Inflammatory macrophage (primary cell): Measurements from ENCODE around the gene CNR1.
"Not testable (repeated sequence)": the region's sequence is repeated elsewhere in the genome, so short reads cannot be mapped to it uniquely, and the experiment has no call there.

ENCODE experiments used
- DNase-seq, 2 donors: peaks; one replicate each; pipeline ENCODE4 v3.0.0-alpha.2; 2020 to 2022
- total RNA-seq, 18 experiments: gene quantifications; one replicate each; lab custom pipeline; 2026; ENCODE audit warnings: mixed read lengths in 6 of 18, inconsistent platforms in 2 of 18; lab: John Stamatoyannopoulos, UW

CNR1 gene
- total RNA-seq, result 0 to 0.28 (median 0.07) reads per million in 18 experiments

GRCh38 chr6:88165844-88166492, at the start of gene CNR1:
Gene CNR1 (minus strand): TSS chr6:88166347. CDS start chr6:88145274, 21,073 bp downstream.
- DNase-seq, result no peak

DNA sequence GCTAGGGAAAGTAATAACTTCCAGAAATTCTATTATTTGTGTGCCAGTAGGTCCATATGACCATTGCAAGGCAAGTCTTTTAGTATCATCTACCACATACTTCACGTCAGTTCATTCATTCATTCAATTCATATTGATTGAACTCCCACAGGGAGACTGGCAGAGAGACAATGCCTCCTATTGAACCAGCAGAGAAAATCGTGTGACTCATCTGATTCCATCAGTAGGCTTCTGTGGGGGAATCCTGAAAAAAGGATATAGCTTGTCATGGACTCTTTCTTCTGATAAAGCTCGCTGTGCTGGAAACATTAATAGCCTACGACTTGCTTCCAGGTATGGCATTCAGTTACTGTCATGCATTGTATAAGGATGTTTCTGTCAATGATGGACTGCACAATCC, 45.3 kb upstream of the CNR1 start:
- DNase-seq, result no peak

DNA sequence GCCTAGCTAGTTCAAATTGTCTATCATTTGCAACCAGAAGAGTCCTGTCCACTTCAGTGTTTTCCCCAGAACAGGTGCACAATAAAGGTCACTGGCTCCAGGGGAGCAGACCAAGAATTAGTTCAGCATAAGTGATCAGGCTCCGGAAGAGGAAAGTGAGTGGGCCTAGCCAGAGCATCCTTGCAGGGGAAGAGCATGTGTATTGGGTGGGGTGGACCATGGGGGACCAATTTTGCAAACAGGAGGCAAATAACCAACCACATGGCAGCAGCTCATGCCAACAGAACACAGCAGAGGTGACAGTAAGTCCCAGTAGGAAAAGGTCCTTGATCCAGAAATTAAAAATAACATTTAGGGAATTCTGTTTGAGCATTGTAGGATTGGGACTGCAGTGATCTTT, 43.2 kb upstream of the CNR1 start:
- DNase-seq, result no peak

DNA sequence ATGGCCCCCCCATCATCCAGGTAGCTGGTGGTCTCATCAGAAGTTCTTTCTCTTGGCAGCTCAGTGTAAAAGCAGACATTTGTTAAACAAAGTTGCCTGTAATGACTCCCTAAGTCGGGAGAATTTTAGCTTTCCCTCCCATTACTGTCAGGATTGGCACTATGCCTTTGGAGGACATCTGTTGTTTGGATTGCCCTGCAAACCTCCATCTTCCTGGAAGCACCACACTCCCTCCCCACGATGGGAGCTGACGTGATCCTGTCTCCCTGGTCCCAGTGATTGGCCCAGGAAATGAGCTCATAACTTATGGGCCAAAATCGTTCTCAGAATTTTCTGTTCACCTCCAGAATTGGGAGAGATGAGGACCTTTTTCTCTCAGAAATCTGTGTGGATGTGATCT, 42.6 kb upstream of the CNR1 start:
- DNase-seq, result no peak

GRCh38 chr6:88201734-88202133, 35.6 kb upstream of the CNR1 start:
- DNase-seq, result not testable (repeated sequence)

- DNase-seq, result no peak
Observed at GRCh38 chr6:88184921-88185320, 18.8 kb upstream of the CNR1 start.

- no peak for DNase-seq
Observed at GRCh38 chr6:88183471-88183870, 17.3 kb upstream of the CNR1 start.

- no peak for DNase-seq
Observed at GRCh38 chr6:88179692-88180091, 13.5 kb upstream of the CNR1 start.

DNA sequence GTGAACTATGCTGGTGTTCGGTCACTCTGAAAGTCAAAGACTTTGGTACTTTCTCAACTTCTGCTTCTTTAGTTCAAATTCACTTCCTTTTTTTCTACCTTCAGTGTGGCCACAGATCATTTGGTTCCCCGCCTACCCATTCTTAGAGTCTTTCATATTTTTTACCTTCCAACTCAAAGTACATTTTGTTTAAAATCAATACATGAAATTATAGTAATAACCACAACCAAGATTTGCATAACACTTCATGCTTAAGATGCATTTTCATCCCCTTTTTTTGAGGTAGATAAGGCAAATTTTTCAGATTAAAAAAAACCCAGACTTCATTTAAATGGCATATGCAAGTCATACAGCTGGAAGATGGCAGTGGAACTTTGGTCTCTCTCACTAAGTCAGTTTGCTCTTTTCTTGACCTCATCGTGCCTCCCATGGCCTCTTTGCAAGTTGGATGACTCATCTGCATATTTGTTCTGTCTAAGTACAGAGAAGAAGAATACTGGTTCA, 11.9 kb upstream of the CNR1 start:
- peak; percentile 16 to 22 for DNase-seq

- DNase-seq, result no peak
Observed at GRCh38 chr6:88174906-88175305, 8.8 kb upstream of the CNR1 start.

DNA sequence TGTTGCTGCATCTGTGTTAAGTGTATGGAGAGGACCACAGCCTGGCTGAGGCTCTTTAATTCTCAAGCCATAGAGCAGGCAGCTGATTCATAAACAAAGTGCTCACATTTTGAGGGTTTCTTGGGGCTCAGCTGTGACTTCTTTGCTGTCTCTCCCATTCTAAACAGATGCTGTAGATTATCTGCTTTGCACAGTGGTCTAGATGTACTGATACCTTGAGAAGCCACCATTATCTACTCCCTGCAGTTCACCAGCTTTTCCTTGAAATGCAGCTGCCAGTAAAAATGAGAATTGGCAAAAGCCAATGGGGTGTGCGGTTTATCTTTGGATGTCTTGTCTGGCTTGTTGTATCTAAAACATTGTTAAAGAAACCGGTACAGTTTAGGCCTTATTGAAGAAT, 5.2 kb upstream of the CNR1 start:
- DNase-seq, result no peak

DNA sequence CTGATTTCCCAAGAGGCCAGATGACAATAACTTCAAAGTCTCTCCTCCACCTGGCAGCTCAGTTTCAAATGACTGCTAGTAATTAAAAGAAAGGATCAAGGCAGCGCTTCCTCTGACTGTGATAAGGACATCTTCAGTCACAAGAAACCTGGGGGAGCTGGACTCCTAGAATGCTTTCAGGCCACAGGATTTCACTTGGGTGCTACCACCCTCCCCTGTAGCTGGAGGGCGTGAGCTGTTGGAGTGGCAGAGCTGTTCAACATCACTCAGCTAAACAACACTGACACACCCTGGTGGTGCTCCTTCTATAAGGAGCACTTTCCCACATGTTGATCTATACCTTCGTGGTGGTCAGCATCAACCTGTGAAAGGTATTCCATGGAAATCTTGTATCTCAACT, 2.2 kb upstream of the CNR1 start:
- DNase-seq, result no peak

DNA sequence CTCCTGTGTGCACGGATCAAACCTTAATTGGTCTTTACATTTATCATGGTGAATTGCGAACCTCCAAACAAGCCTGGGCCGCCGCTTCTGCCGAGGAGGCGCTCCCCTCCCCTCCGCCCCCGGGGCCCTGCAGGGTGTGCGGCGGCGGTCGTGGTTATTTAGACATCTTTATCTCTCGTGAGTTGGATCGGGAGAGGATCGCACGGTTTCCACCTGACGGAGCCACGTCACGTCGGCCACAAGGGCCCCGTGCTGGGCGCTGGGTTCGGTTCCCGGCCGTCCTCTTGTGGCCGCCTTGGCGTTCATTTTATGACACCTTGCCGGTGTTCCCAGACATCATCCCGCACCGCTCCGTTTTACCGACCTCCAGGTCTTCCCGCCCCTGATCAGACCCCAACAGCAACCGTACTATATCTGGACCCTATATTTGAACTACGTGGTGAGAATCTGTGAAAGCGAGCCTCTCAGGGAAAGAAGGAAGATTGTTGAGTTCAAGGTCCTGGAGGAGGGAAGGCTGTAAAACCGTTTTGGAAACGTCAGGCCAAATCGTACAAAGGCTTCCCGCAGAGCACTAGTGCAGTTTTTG, 1.3 kb upstream of the CNR1 start:
- no peak for DNase-seq

GRCh38 chr6:88166493-88167351, 575 bp upstream of the CNR1 start:
- peak in 1 of 2 donors; percentile 18 for DNase-seq

GRCh38 chr6:88165087-88165843, 882 bp downstream of the CNR1 start:
- DNase-seq, result no peak

- DNase-seq, result no peak
Observed at GRCh38 chr6:88164061-88164460, 2.1 kb downstream of the CNR1 start.

- DNase-seq, result no peak
Observed at GRCh38 chr6:88163616-88164015, 2.5 kb downstream of the CNR1 start.

DNA sequence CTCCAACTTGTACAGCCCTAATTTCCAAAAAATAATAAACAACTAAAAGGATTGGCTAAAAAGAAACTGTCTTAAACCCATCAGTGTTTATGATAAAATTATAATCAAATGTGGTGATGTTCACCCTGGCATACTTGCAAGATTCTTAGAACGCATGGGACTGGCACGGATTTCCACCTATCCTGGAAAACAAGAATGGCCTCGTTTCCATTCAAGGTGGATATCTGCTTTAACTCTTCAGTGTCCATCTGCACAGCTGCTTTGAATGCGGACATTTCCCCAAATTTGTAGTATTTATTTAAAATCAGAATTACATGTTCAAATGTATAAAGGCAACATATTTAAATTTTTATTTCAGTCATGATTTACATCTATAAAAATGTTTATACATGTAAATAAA, 4.2 kb downstream of the CNR1 start:
- no peak for DNase-seq

- DNase-seq, result no peak
Observed at GRCh38 chr6:88157106-88157505, 9.0 kb downstream of the CNR1 start.

GRCh38 chr6:88145298-88145963, 20.7 kb downstream of the CNR1 start:
- DNase-seq, result no peak

GRCh38 chr6:88144637-88145297, 21.4 kb downstream of the CNR1 start:
- no peak for DNase-seq
